Measurements from ENCODE around the gene MROH2B.

DNA sequence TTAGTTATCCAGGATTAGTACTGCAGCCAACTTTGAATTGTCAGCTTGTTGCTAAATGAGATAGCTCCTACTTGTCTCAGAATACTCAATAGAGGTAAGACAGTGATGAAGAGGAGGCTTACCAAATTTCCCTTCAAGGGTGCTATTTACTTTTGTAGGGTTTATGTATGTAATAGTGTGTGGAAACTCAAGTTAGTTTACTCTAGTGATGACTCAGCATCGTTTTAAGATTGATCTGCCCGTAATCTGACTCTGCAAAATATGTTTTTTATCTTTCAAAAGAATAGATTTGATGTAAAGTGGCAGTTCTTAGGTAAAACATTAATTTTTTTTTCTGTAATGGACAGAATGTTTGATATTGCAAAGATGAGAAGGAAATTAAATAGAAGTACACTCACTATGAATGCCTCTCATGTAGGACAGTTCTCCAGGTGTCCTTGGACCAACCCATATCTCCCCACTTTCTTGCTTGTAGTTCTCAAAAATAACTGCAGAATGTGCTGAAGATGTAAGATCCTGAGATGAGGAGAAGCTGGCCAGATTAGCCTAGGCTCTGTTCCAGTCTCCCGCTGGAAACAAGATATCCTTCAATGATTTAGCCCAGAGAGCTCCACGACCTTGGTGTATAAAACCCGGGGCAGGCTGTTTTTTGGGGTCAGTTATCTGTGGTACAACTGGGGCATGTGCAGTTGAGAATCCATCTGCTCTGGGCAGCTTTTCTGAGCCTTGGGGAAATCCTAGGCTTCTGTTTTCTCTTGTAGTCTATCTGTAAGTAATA, 24.4 kb upstream of the MROH2B start:
- TF ChIP-seq POLR2AphosphoS5 (IDR thresholded peaks at IDR 0.05) (no peak), POLR2A (IDR thresholded peaks at IDR 0.05) (no peak), EP300 (IDR thresholded peaks at IDR 0.05) (no peak)
- TF ChIP-seq, protein P1, sequence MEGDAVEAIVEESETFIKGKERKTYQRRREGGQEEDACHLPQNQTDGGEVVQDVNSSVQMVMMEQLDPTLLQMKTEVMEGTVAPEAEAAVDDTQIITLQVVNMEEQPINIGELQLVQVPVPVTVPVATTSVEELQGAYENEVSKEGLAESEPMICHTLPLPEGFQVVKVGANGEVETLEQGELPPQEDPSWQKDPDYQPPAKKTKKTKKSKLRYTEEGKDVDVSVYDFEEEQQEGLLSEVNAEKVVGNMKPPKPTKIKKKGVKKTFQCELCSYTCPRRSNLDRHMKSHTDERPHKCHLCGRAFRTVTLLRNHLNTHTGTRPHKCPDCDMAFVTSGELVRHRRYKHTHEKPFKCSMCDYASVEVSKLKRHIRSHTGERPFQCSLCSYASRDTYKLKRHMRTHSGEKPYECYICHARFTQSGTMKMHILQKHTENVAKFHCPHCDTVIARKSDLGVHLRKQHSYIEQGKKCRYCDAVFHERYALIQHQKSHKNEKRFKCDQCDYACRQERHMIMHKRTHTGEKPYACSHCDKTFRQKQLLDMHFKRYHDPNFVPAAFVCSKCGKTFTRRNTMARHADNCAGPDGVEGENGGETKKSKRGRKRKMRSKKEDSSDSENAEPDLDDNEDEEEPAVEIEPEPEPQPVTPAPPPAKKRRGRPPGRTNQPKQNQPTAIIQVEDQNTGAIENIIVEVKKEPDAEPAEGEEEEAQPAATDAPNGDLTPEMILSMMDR (IDR thresholded peaks at IDR 0.05) = no peak
